Measurements from ENCODE around the gene RHOU. TPM values are rescaled to one million over a fixed set of nuclear protein-coding genes. Genes with fewer than 3 reads are reported as not detected.

RHOU gene
- total and polyA plus RNA-seq, 2 donors (not counting 1 experiment from before 2014, with no cell fraction given): 0.23 to 11.4 TPM

DNA sequence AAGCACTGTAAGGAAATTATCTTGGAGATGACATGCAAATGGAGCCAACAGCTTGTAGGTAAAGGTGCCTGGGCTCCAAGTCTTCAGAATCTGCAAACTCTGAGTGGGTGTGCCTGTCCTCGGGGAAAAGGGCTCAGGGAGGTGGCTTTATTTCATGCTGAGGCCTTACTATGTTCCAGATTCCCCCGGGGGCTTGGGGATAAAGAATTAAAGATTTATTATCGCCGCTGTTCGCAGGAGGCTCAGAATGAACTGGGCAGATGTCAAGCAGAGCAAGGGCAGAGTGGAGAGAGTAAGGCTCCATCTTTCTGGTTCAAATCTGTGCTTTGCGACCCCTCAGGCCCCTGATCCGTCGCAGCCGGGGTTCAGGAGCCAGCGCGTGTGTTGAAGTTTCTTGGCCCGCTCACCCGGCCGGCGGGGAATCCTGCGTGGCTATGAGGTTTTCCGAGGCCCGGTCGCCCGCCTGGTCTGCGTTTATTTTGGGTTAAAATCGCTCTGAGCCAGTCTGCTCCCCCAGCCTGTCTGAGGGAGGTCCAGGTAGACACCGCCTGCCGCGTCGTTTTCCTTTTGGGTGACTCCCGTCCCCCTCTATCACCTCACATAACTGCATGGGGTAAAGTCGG lies 19.5 kb downstream of the RHOU start:
- H3K4me1 ChIP-seq (ENCODE audit: control insufficient read depth, extremely low read depth, insufficient read depth, low read length): no peaks in the 10 kb centered on the region
- no peak overlapping the region for H3K27ac ChIP-seq (ENCODE audit: insufficient read depth, low read length)
- H3K4me2 ChIP-seq (ENCODE audit: extremely low read depth, insufficient read depth, low read length): no peak overlapping the region
- DNase-seq (ENCODE audit: low read depth in 2 of 2): no peak
- no peak overlapping the region for H3K4me3 ChIP-seq (replicated peaks in 1 of 4; ENCODE audit: control extremely low read depth in 1 of 4, insufficient read depth in 1 of 4, low read depth in 3 of 4, low read length in 4 of 4)
- H4K20me1 ChIP-seq (ENCODE audit: control insufficient read depth, extremely low read depth, insufficient read depth, low read length): no peaks in the 10 kb centered on the region
- no peak overlapping the region for H2AFZ ChIP-seq (ENCODE audit: low read length)
- no peaks in the 10 kb centered on the region for H3K36me3 ChIP-seq (ENCODE audit: control insufficient read depth, insufficient read depth, low read length)
- H3K9me3 ChIP-seq (ENCODE audit: control insufficient read depth, insufficient read depth, low read depth, low read length): no peaks in the 10 kb centered on the region
- TF ChIP-seq, protein P1, sequence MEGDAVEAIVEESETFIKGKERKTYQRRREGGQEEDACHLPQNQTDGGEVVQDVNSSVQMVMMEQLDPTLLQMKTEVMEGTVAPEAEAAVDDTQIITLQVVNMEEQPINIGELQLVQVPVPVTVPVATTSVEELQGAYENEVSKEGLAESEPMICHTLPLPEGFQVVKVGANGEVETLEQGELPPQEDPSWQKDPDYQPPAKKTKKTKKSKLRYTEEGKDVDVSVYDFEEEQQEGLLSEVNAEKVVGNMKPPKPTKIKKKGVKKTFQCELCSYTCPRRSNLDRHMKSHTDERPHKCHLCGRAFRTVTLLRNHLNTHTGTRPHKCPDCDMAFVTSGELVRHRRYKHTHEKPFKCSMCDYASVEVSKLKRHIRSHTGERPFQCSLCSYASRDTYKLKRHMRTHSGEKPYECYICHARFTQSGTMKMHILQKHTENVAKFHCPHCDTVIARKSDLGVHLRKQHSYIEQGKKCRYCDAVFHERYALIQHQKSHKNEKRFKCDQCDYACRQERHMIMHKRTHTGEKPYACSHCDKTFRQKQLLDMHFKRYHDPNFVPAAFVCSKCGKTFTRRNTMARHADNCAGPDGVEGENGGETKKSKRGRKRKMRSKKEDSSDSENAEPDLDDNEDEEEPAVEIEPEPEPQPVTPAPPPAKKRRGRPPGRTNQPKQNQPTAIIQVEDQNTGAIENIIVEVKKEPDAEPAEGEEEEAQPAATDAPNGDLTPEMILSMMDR (conservative IDR thresholded peaks at IDR 0.05 in 1 of 2, IDR thresholded peaks at IDR 0.05 in 1 of 2; ENCODE audit: low read depth in 1 of 2, low read length in 2 of 2): no peak
- no peak for TF ChIP-seq EZH2 (IDR thresholded peaks at IDR 0.05; ENCODE audit: low read length, missing control alignments)
- H3K27me3 ChIP-seq (ENCODE audit: control insufficient read depth, insufficient read depth, low read length): no peaks in the 10 kb centered on the region
- H3K9ac ChIP-seq (ENCODE audit: insufficient read depth, low read length): no peak overlapping the region
- no peaks in the 10 kb centered on the region for H3K79me2 ChIP-seq (ENCODE audit: control insufficient read depth, insufficient read depth, low read length)

DNA sequence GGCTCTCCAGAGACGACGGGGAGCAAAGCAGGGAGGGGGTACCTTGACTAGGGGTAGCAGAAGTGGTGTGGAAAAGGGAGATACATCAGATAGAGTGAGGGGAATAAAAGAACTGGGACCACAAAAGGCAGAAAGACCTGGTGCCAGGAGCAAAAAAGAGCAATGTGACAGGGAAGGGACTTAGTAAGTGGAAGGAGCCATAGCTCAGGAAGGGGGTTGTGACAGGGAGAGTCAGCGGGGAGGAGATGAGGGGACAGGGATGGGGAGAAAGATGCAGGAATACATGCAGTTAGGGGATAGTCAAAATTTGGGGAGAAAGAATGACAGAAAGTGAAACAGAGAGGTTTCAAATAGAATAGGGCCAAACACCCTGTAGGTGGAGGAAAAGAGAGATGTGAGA lies 20.5 kb downstream of the RHOU start:
- Histone ChIP-seq H3K27ac (ENCODE audit: insufficient read depth, low read length) (no peak overlapping the region), H4K20me1 (ENCODE audit: control insufficient read depth, extremely low read depth, insufficient read depth, low read length) (no peaks in the 10 kb centered on the region), H3K27me3 (ENCODE audit: control insufficient read depth, insufficient read depth, low read length) (no peaks in the 10 kb centered on the region), H3K9ac (ENCODE audit: insufficient read depth, low read length) (no peak overlapping the region), H3K4me1 (ENCODE audit: control insufficient read depth, extremely low read depth, insufficient read depth, low read length) (no peaks in the 10 kb centered on the region), H3K79me2 (ENCODE audit: control insufficient read depth, insufficient read depth, low read length) (no peaks in the 10 kb centered on the region), H3K36me3 (ENCODE audit: control insufficient read depth, insufficient read depth, low read length) (no peaks in the 10 kb centered on the region), H3K4me2 (ENCODE audit: extremely low read depth, insufficient read depth, low read length) (no peak overlapping the region), H3K4me3 (replicated peaks in 1 of 4; ENCODE audit: control extremely low read depth in 1 of 4, insufficient read depth in 1 of 4, low read depth in 3 of 4, low read length in 4 of 4) (no peak overlapping the region), H2AFZ (ENCODE audit: low read length) (no peak overlapping the region), H3K9me3 (ENCODE audit: control insufficient read depth, insufficient read depth, low read depth, low read length) (no peaks in the 10 kb centered on the region)
- DNase-seq (ENCODE audit: low read depth in 2 of 2): no peak
- TF ChIP-seq, protein P1 (conservative IDR thresholded peaks at IDR 0.05 in 1 of 2, IDR thresholded peaks at IDR 0.05 in 1 of 2; ENCODE audit: low read depth in 1 of 2, low read length in 2 of 2): no peak
- no peak for TF ChIP-seq EZH2 (IDR thresholded peaks at IDR 0.05; ENCODE audit: low read length, missing control alignments)

DNA sequence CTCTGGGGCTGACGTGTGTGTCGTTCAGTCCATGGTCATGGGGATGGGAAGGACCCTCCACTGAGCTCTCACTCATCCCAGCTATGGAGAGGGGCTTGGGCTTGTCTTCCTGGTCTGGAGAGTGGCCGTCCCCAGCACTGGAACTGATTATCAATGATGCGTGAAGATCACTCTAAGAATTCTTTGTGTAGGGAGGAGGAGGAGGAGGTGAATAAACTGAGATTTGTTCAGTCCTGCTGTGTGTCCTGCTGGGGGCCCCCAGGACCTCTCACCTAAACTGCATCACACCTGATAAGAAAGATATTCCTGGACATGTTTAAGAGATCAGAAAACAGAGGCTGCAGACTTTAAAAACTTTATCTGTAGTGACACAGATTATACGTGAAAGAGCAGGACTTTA lies 21.2 kb downstream of the RHOU start:
- Histone ChIP-seq H3K27me3 (ENCODE audit: control insufficient read depth, insufficient read depth, low read length) (no peaks in the 10 kb centered on the region), H3K4me3 (replicated peaks in 1 of 4; ENCODE audit: control extremely low read depth in 1 of 4, insufficient read depth in 1 of 4, low read depth in 3 of 4, low read length in 4 of 4) (no peak overlapping the region), H3K27ac (ENCODE audit: insufficient read depth, low read length) (no peak overlapping the region), H3K9me3 (ENCODE audit: control insufficient read depth, insufficient read depth, low read depth, low read length) (no peaks in the 10 kb centered on the region), H3K9ac (ENCODE audit: insufficient read depth, low read length) (no peak overlapping the region), H3K4me2 (ENCODE audit: extremely low read depth, insufficient read depth, low read length) (no peak overlapping the region), H4K20me1 (ENCODE audit: control insufficient read depth, extremely low read depth, insufficient read depth, low read length) (no peaks in the 10 kb centered on the region), H3K79me2 (ENCODE audit: control insufficient read depth, insufficient read depth, low read length) (no peaks in the 10 kb centered on the region), H3K4me1 (ENCODE audit: control insufficient read depth, extremely low read depth, insufficient read depth, low read length) (no peaks in the 10 kb centered on the region), H2AFZ (ENCODE audit: low read length) (no peak overlapping the region), H3K36me3 (ENCODE audit: control insufficient read depth, insufficient read depth, low read length) (no peaks in the 10 kb centered on the region)
- TF ChIP-seq, protein P1 (conservative IDR thresholded peaks at IDR 0.05 in 1 of 2, IDR thresholded peaks at IDR 0.05 in 1 of 2; ENCODE audit: low read depth in 1 of 2, low read length in 2 of 2): no peak
- TF ChIP-seq EZH2 (IDR thresholded peaks at IDR 0.05; ENCODE audit: low read length, missing control alignments): no peak
- no peak for DNase-seq (ENCODE audit: low read depth in 2 of 2)
